ENCODE measurements around the gene PCGF2. TPM values are rescaled to one million over a fixed set of nuclear protein-coding genes. Genes with fewer than 3 reads are reported as not detected.

Gene PCGF2
- total and polyA plus RNA-seq, 3 experiments from 2014 or later: 0.09 to 0.89 (median 0.72) TPM

DNA sequence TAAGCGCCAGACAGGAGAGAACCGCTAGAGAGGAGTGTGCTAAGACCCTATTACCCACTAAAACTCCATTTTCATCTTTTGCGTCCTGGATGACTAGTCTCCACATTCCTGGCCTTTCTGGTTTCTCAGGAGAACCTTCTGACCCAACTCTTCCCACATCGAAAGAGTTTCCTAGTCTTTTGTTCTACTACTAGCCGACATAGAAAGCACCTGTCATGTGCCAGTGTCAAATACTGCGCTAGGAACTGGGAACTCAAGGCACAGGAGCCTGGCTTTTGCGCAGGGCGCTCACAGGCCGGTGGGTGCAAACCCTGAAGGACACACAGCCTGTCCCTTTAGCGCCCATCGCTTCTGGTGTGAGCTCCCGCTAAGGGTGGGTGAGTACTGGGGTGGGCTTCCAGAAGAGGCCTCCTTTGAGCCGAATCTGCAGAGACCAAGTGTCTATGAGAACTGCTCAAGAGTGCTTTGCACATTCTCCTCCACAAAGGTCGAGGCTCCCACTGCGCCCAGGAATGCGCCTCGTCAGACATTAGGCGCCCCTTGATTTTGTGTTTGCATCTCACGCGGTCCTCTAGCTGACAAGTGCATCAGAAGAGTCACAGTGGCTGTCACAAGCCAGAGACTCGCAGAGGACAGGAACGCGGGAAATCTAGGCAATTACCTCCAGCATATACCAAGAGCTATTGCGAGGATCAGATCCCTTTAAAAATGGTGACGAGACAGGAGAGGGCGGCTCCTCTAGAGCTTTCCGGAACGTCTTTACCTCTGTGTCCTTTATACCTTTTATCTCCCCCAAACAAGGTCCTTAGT lies 2.4 kb upstream of the PCGF2 start:
- CTCF ChIA-PET: interaction anchor here (1.8 to 2.5 kb wide), 2 partner anchors 15 to 19 kb away, joined by 4 to 15 read pairs; no protein-coding TSS in a partner anchor
- Mint-ChIP-seq H3K9me3 (peaks cover 0 to 3% (median 0%) of the 10 kb centered on the region in 5 donors), H3K27me3 (peaks cover 38 to 44% of the 10 kb centered on the region in 2 donors), H3K36me3 (peaks cover 3 to 24% (median 7%) of the 10 kb centered on the region in 3 donors), H3K4me1 (peaks cover 49 to 73% (median 55%) of the 10 kb centered on the region in 3 donors), H3K27ac (peak overlapping the region in 6 of 8 donors; percentile 10 to 93 (median 44)), H3K4me3 (peak overlapping the region; percentile 88 to 100 (median 98))
- peaks cover 39% of the 10 kb centered on the region for H3K27me3 ChIP-seq (ENCODE audit: insufficient read depth, low read length, poor library complexity, severe bottlenecking)
- no peaks in the 10 kb centered on the region for H3K9me3 ChIP-seq (ENCODE audit: low read length)
- peaks cover 61% of the 10 kb centered on the region for H3K4me1 ChIP-seq (ENCODE audit: insufficient read depth, low read length)
- peaks cover 7% of the 10 kb centered on the region for H3K36me3 ChIP-seq (ENCODE audit: insufficient read depth, low read length)
- peak overlapping the region; percentile 98 for H3K4me3 ChIP-seq (ENCODE audit: low read length)
- DNase-seq: peak in 1 of 5 donors; percentile 24
- peak overlapping the region; percentile 91 for H3K27ac ChIP-seq (ENCODE audit: low read depth, low read length)
- POLR2A ChIA-PET: interaction anchor here (0.6 to 2.3 kb wide), 3 partner anchors 16 to 192 kb away, joined by 3 to 10 read pairs (median 3); no protein-coding TSS in a partner anchor

DNA sequence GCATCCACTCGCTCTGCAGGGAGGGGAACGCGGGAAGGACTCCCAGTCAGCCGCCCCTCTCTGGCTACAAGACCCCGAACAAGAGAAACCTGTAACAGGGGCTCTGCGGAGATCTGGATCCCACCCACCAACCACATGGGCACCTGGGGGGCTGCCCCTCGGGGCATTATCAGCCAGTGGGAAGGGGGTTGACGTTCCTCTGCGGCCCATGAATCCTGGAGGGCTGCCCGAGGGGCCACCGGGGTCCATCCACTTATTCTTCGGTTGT lies 1.8 kb upstream of the PCGF2 start:
- Histone ChIP-seq H3K36me3 (ENCODE audit: insufficient read depth, low read length) (peaks cover 5% of the 10 kb centered on the region), H3K9me3 (ENCODE audit: low read length) (no peaks in the 10 kb centered on the region), H3K4me1 (ENCODE audit: insufficient read depth, low read length) (peaks cover 61% of the 10 kb centered on the region), H3K4me3 (ENCODE audit: low read length) (peak overlapping the region; percentile 47), H3K27me3 (ENCODE audit: insufficient read depth, low read length, poor library complexity, severe bottlenecking) (peaks cover 39% of the 10 kb centered on the region), H3K27ac (ENCODE audit: low read depth, low read length) (no peak overlapping the region)
- Mint-ChIP-seq H3K27me3 (peaks cover 39 to 48% of the 10 kb centered on the region in 2 donors), H3K4me1 (peaks cover 49 to 73% (median 55%) of the 10 kb centered on the region in 3 donors), H3K9me3 (peaks cover 0 to 3% (median 0%) of the 10 kb centered on the region in 5 donors), H3K27ac (peak overlapping the region in 1 of 8 donors; percentile 27), H3K4me3 (peak overlapping the region in 6 of 7 donors; percentile 73 to 100 (median 96)), H3K36me3 (peaks cover 3 to 22% (median 7%) of the 10 kb centered on the region in 3 donors)
- POLR2A ChIA-PET: no interaction called here
- CTCF ChIA-PET: no interaction called here
- no peak for DNase-seq

DNA sequence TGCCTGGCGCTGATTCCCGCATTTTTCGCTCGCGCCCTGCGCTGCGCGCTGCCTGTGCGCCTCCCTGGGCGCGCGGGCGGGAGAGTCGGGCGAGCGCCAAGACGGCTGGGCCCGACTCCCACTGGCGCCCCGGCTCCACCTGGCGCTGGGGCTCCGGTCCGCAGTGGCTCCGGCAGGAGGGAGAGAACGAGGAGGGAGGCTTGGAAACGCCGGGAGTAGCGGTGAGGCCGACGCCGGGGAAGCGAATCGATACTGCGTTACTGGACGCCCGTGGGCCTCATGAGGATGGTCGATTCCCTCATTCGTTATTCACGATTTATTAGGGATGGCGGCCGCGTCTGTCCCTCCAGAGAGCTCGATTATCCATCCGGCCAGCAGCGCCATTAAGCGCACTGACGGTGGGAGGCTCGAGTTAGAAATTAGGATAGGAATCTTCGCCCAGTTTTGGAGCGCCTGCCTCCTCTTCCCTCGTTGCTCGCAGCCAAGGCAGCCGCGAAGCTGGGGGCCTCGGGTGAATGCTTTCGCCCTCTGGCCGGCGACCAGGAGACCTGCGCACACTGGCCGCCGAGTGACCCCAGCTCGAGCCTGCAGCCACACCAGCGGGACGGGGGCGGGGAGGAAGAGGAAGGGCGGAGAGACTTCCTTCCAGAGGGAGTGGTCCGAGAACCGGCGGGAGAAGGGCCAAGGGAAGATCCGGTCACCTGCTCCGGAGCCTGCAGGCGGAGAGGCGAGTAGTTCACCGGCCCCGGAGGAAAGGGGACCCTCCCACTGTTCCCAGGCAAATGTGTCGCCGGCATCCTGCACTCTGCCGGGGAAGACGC lies 1.3 kb upstream of the PCGF2 start:
- Mint-ChIP-seq H3K4me3 (peak overlapping the region; percentile 56 to 100 (median 93)), H3K9me3 (peaks cover 0 to 3% (median 0%) of the 10 kb centered on the region in 5 donors), H3K27ac (peak overlapping the region in 1 of 8 donors; percentile 27), H3K4me1 (peaks cover 47 to 69% (median 52%) of the 10 kb centered on the region in 3 donors), H3K36me3 (peaks cover 3 to 18% (median 4%) of the 10 kb centered on the region in 3 donors), H3K27me3 (peaks cover 43 to 54% of the 10 kb centered on the region in 2 donors)
- no peaks in the 10 kb centered on the region for H3K36me3 ChIP-seq (ENCODE audit: insufficient read depth, low read length)
- DNase-seq: peak in 1 of 5 donors; percentile 23
- H3K9me3 ChIP-seq (ENCODE audit: low read length): no peaks in the 10 kb centered on the region
- peaks cover 57% of the 10 kb centered on the region for H3K4me1 ChIP-seq (ENCODE audit: insufficient read depth, low read length)
- no peak overlapping the region for H3K27ac ChIP-seq (ENCODE audit: low read depth, low read length)
- ChIA-PET POLR2A (interaction anchor here (0.8 kb wide), 1 partner anchor 18 kb away, joined by 5 read pairs; no protein-coding TSS in a partner anchor), CTCF (no interaction called here)
- peak overlapping the region; percentile 47 for H3K4me3 ChIP-seq (ENCODE audit: low read length)
- peaks cover 39% of the 10 kb centered on the region for H3K27me3 ChIP-seq (ENCODE audit: insufficient read depth, low read length, poor library complexity, severe bottlenecking)

DNA sequence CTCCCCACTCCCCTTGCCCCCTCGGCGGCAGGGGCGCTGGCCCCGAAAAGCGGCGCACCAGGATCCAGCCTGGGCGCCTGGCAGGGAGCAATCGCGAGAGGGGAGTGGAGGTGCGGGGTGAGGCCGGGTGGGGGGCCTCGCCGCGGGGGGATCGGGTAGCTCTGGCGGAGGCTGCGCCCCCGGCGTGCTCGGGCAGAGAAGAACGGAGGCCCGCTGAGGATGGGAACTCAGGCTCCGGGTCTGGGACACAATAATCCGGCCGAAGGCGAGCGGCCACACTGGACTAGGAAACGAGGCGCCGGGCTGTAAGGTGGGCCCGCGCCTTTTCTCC lies 721 bp upstream of the PCGF2 start:
- H3K9me3 Mint-ChIP-seq: peaks cover 0 to 3% (median 0%) of the 10 kb centered on the region in 5 donors
- POLR2A ChIA-PET: interaction anchor here (0.8 kb wide), 1 partner anchor 17 kb away, joined by 5 read pairs; no protein-coding TSS in a partner anchor
- no peak overlapping the region for H3K27ac ChIP-seq (ENCODE audit: low read depth, low read length)
- no peak overlapping the region for H3K27ac Mint-ChIP-seq
- CTCF ChIA-PET: no interaction called here
- H3K9me3 ChIP-seq (ENCODE audit: low read length): no peaks in the 10 kb centered on the region
- peaks cover 47 to 55% of the 10 kb centered on the region in 2 donors for H3K27me3 Mint-ChIP-seq
- H3K4me1 ChIP-seq (ENCODE audit: insufficient read depth, low read length): peaks cover 52% of the 10 kb centered on the region
- H3K36me3 ChIP-seq (ENCODE audit: insufficient read depth, low read length): no peaks in the 10 kb centered on the region
- peaks cover 39% of the 10 kb centered on the region for H3K27me3 ChIP-seq (ENCODE audit: insufficient read depth, low read length, poor library complexity, severe bottlenecking)
- peak overlapping the region; percentile 47 for H3K4me3 ChIP-seq (ENCODE audit: low read length)
- peaks cover 3 to 15% (median 4%) of the 10 kb centered on the region in 3 donors for H3K36me3 Mint-ChIP-seq
- no peak for DNase-seq
- H3K4me3 Mint-ChIP-seq: peak overlapping the region in 4 of 7 donors; percentile 56 to 98 (median 79)
- peaks cover 45 to 65% (median 48%) of the 10 kb centered on the region in 3 donors for H3K4me1 Mint-ChIP-seq

DNA sequence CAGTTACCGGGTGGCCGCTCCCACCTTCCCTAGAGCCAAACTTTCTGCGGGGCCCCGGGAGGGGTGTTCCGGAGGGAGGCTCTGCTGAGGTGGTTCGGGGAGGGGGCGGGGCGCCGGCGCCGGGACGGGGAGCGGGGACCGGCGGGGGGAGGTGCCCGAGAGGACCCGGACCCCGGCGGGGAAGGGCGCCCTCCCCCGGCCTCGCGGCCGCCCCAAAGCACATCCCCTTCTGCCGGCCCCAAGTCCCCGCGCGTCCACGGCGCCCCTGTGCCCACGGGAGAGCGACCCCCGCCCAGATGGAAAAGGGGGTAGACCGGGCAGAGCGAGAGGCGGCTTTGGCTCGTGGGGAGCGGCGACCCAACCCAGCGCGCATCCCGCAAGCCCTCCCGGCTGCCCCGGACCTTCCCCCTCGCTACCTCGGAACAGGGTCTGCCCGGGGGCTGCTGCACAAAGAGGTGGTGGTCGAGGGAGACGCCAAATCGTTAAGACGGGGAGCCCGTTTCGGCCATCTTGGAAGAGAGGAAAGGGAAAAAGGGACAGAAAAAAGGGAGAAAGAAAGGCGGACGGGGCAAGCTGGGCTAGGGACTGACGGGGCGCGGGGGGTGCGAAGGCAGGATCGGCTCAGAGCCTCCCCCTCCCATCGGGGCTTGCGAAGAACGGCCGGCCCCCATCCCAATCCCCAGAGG lies 530 bp downstream of the PCGF2 start:
- Histone ChIP-seq H3K27me3 (ENCODE audit: insufficient read depth, low read length, poor library complexity, severe bottlenecking) (peaks cover 39% of the 10 kb centered on the region), H3K27ac (ENCODE audit: low read depth, low read length) (peak overlapping the region; percentile 38), H3K36me3 (ENCODE audit: insufficient read depth, low read length) (no peaks in the 10 kb centered on the region), H3K4me3 (ENCODE audit: low read length) (peak overlapping the region; percentile 37), H3K9me3 (ENCODE audit: low read length) (no peaks in the 10 kb centered on the region), H3K4me1 (ENCODE audit: insufficient read depth, low read length) (peaks cover 43% of the 10 kb centered on the region)
- Mint-ChIP-seq H3K27ac (no peak overlapping the region), H3K9me3 (peaks cover 0 to 3% (median 0%) of the 10 kb centered on the region in 5 donors), H3K36me3 (peaks cover 1 to 9% (median 2%) of the 10 kb centered on the region in 3 donors), H3K27me3 (peaks cover 50 to 55% of the 10 kb centered on the region in 2 donors), H3K4me3 (peak overlapping the region in 6 of 7 donors; percentile 21 to 81 (median 58)), H3K4me1 (peaks cover 36 to 53% (median 39%) of the 10 kb centered on the region in 3 donors)
- CTCF ChIA-PET: interaction anchor here (5.3 kb wide), 1 partner anchor 12 kb away, joined by 23 read pairs; no protein-coding TSS in a partner anchor
- POLR2A ChIA-PET: no interaction called here
- no peak for DNase-seq

DNA sequence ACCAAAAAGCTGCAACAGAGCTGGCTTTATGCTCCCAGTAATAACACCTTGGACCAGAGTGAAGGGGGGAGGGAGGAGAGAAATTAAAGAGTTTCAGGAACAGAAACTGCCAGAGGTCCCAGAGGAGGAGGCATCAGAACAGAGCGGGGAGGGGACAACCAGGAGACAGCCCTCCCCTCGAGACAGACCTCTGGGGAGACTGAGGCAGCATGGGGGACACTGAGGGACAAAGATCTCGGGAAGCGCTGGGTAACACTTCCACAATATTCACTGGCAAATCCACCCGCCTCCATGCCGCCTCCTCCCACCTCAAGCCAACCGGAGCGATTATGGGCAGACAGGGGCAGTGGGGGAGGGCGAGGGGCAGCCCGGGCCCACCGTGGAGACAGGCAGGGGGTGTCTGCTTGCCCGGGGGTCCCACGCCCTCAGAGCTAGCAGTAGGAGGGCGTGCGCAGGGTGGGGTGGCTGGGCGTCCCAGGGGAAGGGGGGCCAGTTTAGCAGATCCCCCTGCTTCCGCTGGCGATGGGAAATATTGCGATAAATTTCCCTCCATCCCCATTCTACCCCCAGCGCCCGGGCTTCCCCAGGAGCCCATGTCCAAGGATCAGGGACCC lies 1.2 kb downstream of the PCGF2 start:
- no peak for DNase-seq
- POLR2A ChIA-PET: no interaction called here
- Histone ChIP-seq H3K4me1 (ENCODE audit: insufficient read depth, low read length) (peaks cover 43% of the 10 kb centered on the region), H3K9me3 (ENCODE audit: low read length) (no peaks in the 10 kb centered on the region), H3K27ac (ENCODE audit: low read depth, low read length) (no peak overlapping the region), H3K36me3 (ENCODE audit: insufficient read depth, low read length) (no peaks in the 10 kb centered on the region), H3K27me3 (ENCODE audit: insufficient read depth, low read length, poor library complexity, severe bottlenecking) (peaks cover 39% of the 10 kb centered on the region), H3K4me3 (ENCODE audit: low read length) (no peak overlapping the region)
- peaks cover 0 to 3% (median 2%) of the 10 kb centered on the region in 3 donors for H3K36me3 Mint-ChIP-seq
- CTCF ChIA-PET: interaction anchor here (1.0 to 5.3 kb wide), 2 partner anchors 11 to 48 kb away, joined by 3 to 23 read pairs; no protein-coding TSS in a partner anchor
- H3K27ac Mint-ChIP-seq: peak overlapping the region in 2 of 8 donors; percentile 9 to 61
- H3K4me3 Mint-ChIP-seq: peak overlapping the region in 6 of 7 donors; percentile 3 to 68 (median 54)
- H3K9me3 Mint-ChIP-seq: peaks cover 0 to 3% (median 0%) of the 10 kb centered on the region in 5 donors
- H3K4me1 Mint-ChIP-seq: peaks cover 32 to 47% (median 33%) of the 10 kb centered on the region in 3 donors
- peaks cover 52 to 57% of the 10 kb centered on the region in 2 donors for H3K27me3 Mint-ChIP-seq
